OCI-LY1 (cell line): ENCODE results near the gene ABCB8.

Experiments
- EZH2 ChIP-seq: fragments of 200-600 bp; sonication (generic), shearing (Covaris generic); IDR thresholded peaks from 2 replicates; pipeline ENCODE4 v1.8.0; 2017; ENCODE audit warnings: borderline replicate concordance, mixed run types, mild to moderate bottlenecking, antibody characterized with exemption, low read length, moderate library complexity, mixed read lengths
- TF ChIP-seq, protein P1 (sequence below): fragments of 200-600 bp; sonication (generic), shearing (Covaris generic); IDR thresholded peaks from 2 replicates; pipeline ENCODE4 v1.5.1; 2017; ENCODE audit warnings: mild to moderate bottlenecking, antibody characterized with exemption, low read length, moderate library complexity, mixed read lengths

DNA sequence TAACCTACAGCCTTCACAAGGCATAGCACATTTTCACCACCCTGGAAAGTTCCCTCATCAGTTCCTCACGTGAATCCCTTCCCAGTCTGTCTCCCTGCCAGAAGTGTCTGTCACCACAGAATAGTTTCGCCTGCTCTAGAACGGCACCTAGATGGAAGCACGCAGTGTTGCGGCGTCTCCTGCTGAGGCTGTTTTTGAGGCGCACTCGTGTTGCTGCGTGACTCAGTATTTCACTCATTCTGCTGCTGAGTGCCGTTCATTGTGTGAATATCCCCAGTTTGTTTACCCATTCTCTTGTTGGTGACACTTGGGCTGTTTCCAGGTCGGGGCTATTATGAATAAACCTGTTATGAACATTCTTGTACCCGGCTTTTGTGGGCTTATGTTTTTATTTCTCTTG, 24.7 kb upstream of the ABCB8 start:
- TF ChIP-seq, protein P1, sequence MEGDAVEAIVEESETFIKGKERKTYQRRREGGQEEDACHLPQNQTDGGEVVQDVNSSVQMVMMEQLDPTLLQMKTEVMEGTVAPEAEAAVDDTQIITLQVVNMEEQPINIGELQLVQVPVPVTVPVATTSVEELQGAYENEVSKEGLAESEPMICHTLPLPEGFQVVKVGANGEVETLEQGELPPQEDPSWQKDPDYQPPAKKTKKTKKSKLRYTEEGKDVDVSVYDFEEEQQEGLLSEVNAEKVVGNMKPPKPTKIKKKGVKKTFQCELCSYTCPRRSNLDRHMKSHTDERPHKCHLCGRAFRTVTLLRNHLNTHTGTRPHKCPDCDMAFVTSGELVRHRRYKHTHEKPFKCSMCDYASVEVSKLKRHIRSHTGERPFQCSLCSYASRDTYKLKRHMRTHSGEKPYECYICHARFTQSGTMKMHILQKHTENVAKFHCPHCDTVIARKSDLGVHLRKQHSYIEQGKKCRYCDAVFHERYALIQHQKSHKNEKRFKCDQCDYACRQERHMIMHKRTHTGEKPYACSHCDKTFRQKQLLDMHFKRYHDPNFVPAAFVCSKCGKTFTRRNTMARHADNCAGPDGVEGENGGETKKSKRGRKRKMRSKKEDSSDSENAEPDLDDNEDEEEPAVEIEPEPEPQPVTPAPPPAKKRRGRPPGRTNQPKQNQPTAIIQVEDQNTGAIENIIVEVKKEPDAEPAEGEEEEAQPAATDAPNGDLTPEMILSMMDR = no peak
- TF ChIP-seq EZH2 = no peak
